ENCODE measurements around the gene ADGRA1.
"Not testable (repeated sequence)": the region's sequence is repeated elsewhere in the genome, so short reads cannot be mapped to it uniquely, and the experiment has no call there.

The ADGRA1 gene

DNA sequence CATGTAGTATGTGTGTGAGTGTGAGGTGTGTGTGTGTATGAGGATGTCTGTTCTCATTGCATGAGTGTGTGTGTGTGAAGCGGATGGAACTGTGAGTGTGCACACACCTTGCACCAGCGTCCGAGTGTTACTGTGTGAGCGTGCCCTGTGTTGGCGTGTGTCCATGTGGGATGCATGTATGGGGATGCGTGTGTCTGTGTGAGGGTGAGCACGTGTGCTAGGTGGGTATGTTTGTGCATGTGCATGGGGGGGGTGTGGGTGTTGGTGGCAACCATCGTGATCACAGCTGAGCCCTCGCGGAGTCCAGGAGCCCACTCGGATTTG is 78.7 kb downstream of the ADGRA1 start:
- DNase-seq = no peak

GRCh38 chr10:133166828-133167692 is 79.3 kb downstream of the ADGRA1 start:
- no peak for DNase-seq

DNA sequence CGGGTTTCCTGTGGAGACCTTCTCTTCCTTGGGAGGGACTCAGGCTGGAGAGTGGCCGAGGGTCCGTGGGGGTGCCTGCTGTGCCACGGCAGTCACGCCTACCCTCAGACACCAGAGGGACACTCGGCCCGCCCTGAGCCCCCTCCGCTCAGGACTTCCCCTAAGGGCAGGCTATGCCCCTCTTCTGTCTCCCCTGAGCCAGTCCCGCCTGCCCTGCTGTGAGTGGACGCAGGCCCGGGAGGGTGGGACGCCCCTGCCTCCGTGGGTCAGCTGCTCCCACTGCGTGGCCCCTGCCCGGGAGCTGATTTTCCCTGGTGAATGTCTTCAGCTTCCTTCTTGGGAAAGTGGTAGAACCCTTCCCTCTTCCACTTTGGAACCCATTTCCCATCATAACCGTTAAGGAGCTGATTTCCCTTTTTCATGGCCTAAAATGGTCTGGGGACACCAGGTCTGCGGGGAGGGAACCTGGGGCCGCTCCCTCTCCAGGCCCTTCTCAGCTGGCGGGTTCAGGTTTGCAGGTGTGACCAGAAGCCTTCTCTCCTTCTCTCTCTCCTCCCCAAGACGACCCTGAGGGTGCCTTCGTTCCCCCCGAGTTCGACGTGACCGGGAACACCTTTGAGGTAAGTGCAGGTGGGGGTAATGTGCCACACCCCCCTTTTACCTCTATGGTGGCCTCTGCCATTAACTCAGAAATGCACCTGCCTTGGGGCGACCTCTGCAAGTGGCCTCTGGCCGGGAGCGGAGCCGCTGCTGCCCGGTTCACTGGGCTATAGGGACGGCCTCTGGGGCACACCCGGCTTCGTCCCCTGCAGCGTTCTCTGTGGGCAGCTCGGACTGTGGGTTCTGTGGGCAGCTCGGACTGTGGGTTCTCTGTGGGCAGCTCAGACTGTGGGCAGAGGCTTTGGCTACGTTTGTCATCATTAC is 80.2 kb downstream of the ADGRA1 start:
- DNase-seq = no peak

GRCh38 chr10:133168617-133169031 is 80.9 kb downstream of the ADGRA1 start:
- no peak for DNase-seq

GRCh38 chr10:133169173-133169947 is 81.6 kb downstream of the ADGRA1 start:
- DNase-seq = no peak

GRCh38 chr10:133170092-133170491 is 82.4 kb downstream of the ADGRA1 start:
- no peak for DNase-seq

GRCh38 chr10:133173860-133174640 is 86.3 kb downstream of the ADGRA1 start:
- no peak for DNase-seq

DNA sequence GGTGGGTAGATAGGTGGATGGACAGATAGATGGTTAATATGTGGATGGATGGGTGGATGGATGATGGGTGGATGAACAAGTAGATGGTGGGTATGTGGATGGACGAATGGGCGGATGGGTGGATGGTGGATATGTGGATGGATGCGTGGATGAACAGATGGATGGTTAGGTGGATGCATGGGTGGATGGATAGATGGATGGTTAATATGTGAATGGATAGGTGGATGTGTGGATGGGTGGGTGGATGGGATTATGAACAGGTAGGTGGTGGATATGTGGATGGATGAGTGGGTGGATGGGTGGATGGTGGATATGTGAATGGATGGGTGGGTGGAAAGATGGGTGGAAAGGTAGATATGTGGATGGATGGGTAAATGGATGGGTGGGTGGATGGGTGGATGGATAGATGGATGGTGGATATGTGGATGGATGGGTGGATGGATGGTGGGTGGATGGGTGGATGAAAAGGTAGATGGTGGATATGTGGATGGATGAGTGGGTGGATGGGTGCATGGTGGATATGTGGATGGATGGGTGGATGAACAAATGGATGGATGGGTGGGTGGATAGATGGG is 87.1 kb downstream of the ADGRA1 start:
- no peak for DNase-seq

- not testable (repeated sequence) for DNase-seq
Measured at GRCh38 chr10:133175624-133176023, 87.9 kb downstream of the ADGRA1 start.

- no peak for DNase-seq
Measured at GRCh38 chr10:133176546-133176945, 88.8 kb downstream of the ADGRA1 start.

DNA sequence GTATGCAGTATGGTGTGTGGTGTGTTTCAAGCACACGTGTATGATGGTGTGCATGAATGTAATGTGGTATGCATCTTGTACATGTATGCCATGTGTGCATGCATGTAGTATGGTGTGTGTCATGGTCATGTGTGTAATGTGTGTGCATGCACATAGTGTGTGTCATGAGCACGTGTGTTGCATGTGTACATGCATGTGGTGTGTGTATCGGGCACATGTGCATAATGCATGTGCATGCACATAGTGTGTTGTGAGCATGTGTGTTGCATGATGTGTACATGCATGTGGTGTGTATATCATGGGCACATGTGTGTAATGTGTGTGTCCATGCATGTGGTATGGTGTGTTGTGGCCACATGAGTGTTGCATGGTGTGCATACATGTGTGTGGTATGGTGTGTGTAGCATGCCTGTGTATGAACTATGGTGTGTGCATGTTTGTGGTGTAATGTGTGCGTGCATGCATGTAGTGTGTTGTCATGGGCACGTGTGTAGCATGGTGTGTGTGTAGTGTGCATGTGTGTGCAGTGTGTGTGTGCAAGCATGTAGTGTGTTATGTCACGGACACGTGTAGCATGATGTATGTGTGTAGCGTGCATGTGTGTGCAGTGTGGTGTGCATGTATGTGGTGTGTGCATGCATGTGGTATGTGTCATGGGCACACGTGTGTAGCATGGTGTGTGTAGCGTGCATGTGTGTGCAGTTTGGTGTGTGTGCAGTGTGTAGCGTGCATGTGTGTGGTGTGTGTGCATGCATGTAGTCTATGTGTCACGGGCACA is 89.8 kb downstream of the ADGRA1 start:
- DNase-seq = no peak

DNA sequence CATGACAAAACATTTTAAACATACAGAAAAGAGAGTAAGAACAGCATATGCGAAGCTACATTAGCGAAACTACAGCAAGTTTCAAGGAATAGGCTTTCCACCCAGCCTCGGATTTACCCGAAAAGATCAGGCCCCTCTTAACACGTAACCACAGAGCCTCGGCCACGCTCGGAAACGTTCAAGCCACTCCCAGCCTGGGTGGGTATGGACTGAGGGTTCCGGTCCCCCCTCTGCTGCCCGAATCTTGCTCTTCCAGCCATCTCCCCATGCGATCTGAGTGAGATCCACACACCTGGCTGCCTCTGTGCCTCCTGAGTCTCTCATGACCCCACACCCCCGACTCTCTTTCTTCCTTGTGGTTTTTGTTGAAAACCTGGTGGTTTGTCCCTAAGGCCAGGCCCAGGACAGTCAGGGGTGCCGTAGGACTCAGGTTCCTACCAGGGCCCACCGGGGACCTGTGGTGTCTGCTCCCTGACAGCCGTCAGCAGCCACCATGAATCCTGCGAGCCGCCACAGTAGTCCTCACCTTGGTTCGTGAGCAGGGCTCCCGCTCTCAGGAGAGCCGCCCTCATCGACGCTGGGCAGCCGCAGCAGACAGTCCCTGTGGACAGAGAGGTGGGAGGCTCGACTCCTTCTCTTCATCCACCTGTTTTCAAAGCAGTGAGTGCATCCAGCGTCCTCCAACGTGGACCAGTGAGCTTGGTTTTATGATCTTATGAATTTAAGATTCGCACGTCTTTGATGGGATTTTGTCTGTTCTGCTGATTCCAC is 90.8 kb downstream of the ADGRA1 start:
- DNase-seq = no peak

DNA sequence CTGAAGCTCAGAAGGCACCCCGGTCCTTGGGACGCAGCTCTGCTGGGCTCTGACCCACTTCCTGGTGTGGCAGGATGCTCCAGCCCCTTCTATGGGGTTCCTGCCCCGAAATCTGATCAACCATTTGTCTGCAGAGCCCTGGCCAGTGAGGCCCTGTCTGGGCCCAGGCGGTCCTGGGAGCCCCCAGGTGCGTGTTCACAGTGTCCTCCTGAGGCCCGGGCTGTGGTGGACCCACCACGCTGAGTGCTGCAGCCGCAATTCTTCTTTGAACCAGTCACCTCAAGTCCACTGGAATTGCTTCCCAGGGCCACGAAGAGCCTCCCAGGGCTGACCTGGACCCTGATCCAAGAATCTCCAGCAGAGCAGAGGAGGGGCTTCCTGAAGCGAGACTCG is 91.4 kb downstream of the ADGRA1 start:
- no peak for DNase-seq

DNA sequence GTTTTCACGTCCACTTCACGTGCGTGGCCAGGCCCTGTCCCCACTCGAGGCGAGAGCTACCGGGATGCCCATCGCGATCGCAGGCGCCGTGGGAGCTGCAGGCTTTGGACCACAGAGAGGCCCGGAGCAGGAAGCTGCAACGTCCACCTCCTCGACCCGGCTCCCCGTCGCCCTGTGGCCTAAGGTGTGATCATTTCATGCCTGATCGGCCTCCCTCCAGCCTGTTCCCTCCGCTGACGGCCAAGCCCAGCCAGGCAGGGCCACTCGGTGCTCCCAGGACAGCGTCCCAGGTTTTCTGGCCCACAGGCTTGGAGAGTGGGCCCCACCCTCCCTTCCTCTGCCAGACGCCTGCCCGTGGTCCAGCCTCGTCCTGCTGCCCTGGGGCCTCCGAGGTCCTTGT is 91.9 kb downstream of the ADGRA1 start:
- DNase-seq = no peak

- DNase-seq = no peak
Measured at GRCh38 chr10:133180192-133180964, 92.7 kb downstream of the ADGRA1 start.

GRCh38 chr10:133180965-133181639 is 93.4 kb downstream of the ADGRA1 start:
- DNase-seq = no peak
